Caco-2 (cell line): ENCODE results near the gene FAM13A. TPM values are rescaled to one million over a fixed set of nuclear protein-coding genes. Genes with fewer than 3 reads are reported as not detected.

Experiments
- BruUV-seq: library from RNA; stranded (reverse); fragments of 400-500 nt; replicated peaks from 2 replicates; lab custom pipeline; 2021; lab: Mats Ljungman, UMichigan
- CTCF ChIA-PET: fragments of 300-600 bp; sonication (Branson Sonifier 250); formaldehyde crosslinking; loops from one replicate; lab custom pipeline; 2022; ENCODE audit warnings: antibody characterized with exemption; lab: Charles Lee
- POLR2A ChIA-PET: fragments of 300-600 bp; sonication (Branson Sonifier 250); formaldehyde crosslinking; loops from one replicate; lab custom pipeline; 2022; ENCODE audit warnings: antibody characterized with exemption; lab: Charles Lee
- DNase-seq, 2 experiments: peaks; one replicate each; pipeline versions ENCODE4 v3.0.0 to v3.0.0-alpha.2; 2020 to 2022
- H3K27me3 ChIP-seq: replicated peaks from 2 replicates; pipeline ENCODE4 v1.6.0; 2011; ENCODE audit warnings: low read length; ENCODE audit not compliant: control insufficient read depth, insufficient read depth
- H3K36me3 ChIP-seq: 2 replicates; pipeline ENCODE4 v1.5.1; 2011; ENCODE audit warnings: low read length; ENCODE audit not compliant: control insufficient read depth, insufficient read depth
- H3K4me1 ChIP-seq: fragments of 250-450 bp; sonication (Bioruptor Pico); 2 replicates; pipeline ENCODE4 v1.5.1; 2020; ENCODE audit warnings: mild to moderate bottlenecking
- H3K4me3 ChIP-seq: 2 replicates; pipeline ENCODE4 v1.5.1; 2011; ENCODE audit warnings: low read depth, mild to moderate bottlenecking, control low read depth, low read length
- H3K9me3 ChIP-seq: fragments of 250-450 bp; sonication (Bioruptor Pico); 2 replicates; pipeline ENCODE4 v1.5.1; 2020; ENCODE audit warnings: mild to moderate bottlenecking, moderate library complexity
- H3K27ac Mint-ChIP-seq: one replicate; pipeline ENCODE4 v1.8.0; 2022; ENCODE audit warnings: mixed read lengths; ENCODE audit not compliant: unreplicated experiment
- H3K27me3 Mint-ChIP-seq: one replicate; pipeline ENCODE4 v1.8.0; 2022; ENCODE audit warnings: mixed read lengths; ENCODE audit not compliant: insufficient read depth, unreplicated experiment
- H3K36me3 Mint-ChIP-seq: one replicate; pipeline ENCODE4 v1.8.0; 2022; ENCODE audit warnings: mild to moderate bottlenecking, mixed read lengths; ENCODE audit not compliant: insufficient read depth, unreplicated experiment
- H3K4me1 Mint-ChIP-seq: one replicate; pipeline ENCODE4 v1.8.0; 2022; ENCODE audit warnings: low read depth, mixed read lengths; ENCODE audit not compliant: unreplicated experiment
- H3K4me3 Mint-ChIP-seq: one replicate; pipeline ENCODE4 v1.8.0; 2022; ENCODE audit warnings: mild to moderate bottlenecking, moderate library complexity, mixed read lengths; ENCODE audit not compliant: unreplicated experiment
- H3K9me3 Mint-ChIP-seq: one replicate; pipeline ENCODE4 v1.8.0; 2022; ENCODE audit warnings: mixed read lengths; ENCODE audit not compliant: unreplicated experiment
- intact Hi-C: fragments of 100-400 bp; cut with micrococcal nuclease; formaldehyde crosslinking; loops from one replicate; pipeline ENCODE4 v1.10.0; 2022; ENCODE audit not compliant: unreplicated experiment
- total RNA-seq: library from RNA; stranded (reverse); gene quantifications from 2 replicates; pipeline ENCODE4 v1.2.3, GENCODE V29; 2022
- TF ChIP-seq, protein P1 (sequence below), 2 experiments: fragments of 200-600 bp in 1 of 2; IDR thresholded peaks; 1 replicate in 1 of 2; 2 replicates in 1 of 2; pipeline versions ENCODE4 v1.5.1 to v1.8.0; 2011 to 2022; ENCODE audit warnings: antibody characterized with exemption in 1 of 2, control low read depth in 1 of 2, inconsistent platforms in 1 of 2, low read depth in 1 of 2, low read length in 1 of 2, mild to moderate bottlenecking in 1 of 2, moderate library complexity in 1 of 2; ENCODE audit not compliant: insufficient read depth in 1 of 2, severe bottlenecking in 1 of 2, unreplicated experiment in 1 of 2

The FAM13A gene
- total RNA-seq, 1 experiment from 2014 or later = 11.0 TPM

DNA sequence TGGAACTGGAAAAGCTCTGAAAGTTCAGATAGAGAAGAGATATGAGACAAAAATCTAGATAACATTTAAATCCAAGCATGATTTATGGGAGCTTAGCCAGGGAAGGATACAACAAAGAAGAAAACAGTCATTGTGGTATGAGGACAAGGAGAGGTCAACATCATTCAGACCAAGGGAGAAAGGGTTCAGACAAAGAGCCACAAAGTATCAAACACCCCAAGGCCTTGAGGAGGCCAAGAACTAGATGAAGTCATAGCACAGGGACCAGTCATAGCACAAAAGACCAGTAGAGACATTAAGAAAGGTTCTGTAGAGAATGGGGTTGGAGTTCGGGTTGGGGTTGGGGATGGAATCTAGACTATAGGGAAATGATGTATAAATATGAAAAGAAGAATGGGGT lies 282.0 kb downstream of the FAM13A start:
- H3K27me3 Mint-ChIP-seq = no peaks in the 10 kb centered on the region
- Histone ChIP-seq H3K4me3 (no peak overlapping the region), H3K9me3 (no peaks in the 10 kb centered on the region), H3K27me3 (no peaks in the 10 kb centered on the region), H3K4me1 (no peaks in the 10 kb centered on the region), H3K36me3 (no peaks in the 10 kb centered on the region)
- BruUV-seq = no TSS peak
- TF ChIP-seq, protein P1, sequence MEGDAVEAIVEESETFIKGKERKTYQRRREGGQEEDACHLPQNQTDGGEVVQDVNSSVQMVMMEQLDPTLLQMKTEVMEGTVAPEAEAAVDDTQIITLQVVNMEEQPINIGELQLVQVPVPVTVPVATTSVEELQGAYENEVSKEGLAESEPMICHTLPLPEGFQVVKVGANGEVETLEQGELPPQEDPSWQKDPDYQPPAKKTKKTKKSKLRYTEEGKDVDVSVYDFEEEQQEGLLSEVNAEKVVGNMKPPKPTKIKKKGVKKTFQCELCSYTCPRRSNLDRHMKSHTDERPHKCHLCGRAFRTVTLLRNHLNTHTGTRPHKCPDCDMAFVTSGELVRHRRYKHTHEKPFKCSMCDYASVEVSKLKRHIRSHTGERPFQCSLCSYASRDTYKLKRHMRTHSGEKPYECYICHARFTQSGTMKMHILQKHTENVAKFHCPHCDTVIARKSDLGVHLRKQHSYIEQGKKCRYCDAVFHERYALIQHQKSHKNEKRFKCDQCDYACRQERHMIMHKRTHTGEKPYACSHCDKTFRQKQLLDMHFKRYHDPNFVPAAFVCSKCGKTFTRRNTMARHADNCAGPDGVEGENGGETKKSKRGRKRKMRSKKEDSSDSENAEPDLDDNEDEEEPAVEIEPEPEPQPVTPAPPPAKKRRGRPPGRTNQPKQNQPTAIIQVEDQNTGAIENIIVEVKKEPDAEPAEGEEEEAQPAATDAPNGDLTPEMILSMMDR (IDR thresholded peaks at IDR 0.05; ENCODE audit: insufficient read depth in 1 of 2, low read depth in 1 of 2, low read length in 1 of 2, severe bottlenecking in 1 of 2, unreplicated experiment in 1 of 2) = no peak
- H3K4me1 Mint-ChIP-seq = no peaks in the 10 kb centered on the region
- intact Hi-C loops = no loop called here
- H3K9me3 Mint-ChIP-seq = no peaks in the 10 kb centered on the region
- ChIA-PET POLR2A (no interaction called here), CTCF (no interaction called here)
- DNase-seq = no peak
- H3K27ac Mint-ChIP-seq = no peak overlapping the region
- no peak overlapping the region for H3K4me3 Mint-ChIP-seq
- H3K36me3 Mint-ChIP-seq = no peaks in the 10 kb centered on the region

GRCh38 chr4:88771883-88772450 lies 285.0 kb downstream of the FAM13A start:
- Mint-ChIP-seq H3K4me1 (no peaks in the 10 kb centered on the region), H3K27me3 (no peaks in the 10 kb centered on the region), H3K36me3 (no peaks in the 10 kb centered on the region), H3K4me3 (no peak overlapping the region), H3K27ac (no peak overlapping the region), H3K9me3 (no peaks in the 10 kb centered on the region)
- TF ChIP-seq, protein P1 (IDR thresholded peaks at IDR 0.05; ENCODE audit: insufficient read depth in 1 of 2, low read depth in 1 of 2, low read length in 1 of 2, severe bottlenecking in 1 of 2, unreplicated experiment in 1 of 2) = no peak
- H3K9me3 ChIP-seq = no peaks in the 10 kb centered on the region
- CTCF ChIA-PET = no interaction called here
- H3K4me1 ChIP-seq = no peaks in the 10 kb centered on the region
- DNase-seq = no peak
- POLR2A ChIA-PET = no interaction called here
- no TSS peak for BruUV-seq
- no peaks in the 10 kb centered on the region for H3K36me3 ChIP-seq
- no peaks in the 10 kb centered on the region for H3K27me3 ChIP-seq
- no peak overlapping the region for H3K4me3 ChIP-seq
- intact Hi-C loops = no loop called here

GRCh38 chr4:88765729-88766128 lies 291.3 kb downstream of the FAM13A start:
- intact Hi-C loops = no loop called here
- BruUV-seq = no TSS peak
- H3K27me3 ChIP-seq = no peaks in the 10 kb centered on the region
- H3K9me3 ChIP-seq = no peaks in the 10 kb centered on the region
- Mint-ChIP-seq H3K4me1 (no peaks in the 10 kb centered on the region), H3K36me3 (no peaks in the 10 kb centered on the region), H3K27ac (no peak overlapping the region), H3K27me3 (no peaks in the 10 kb centered on the region), H3K9me3 (no peaks in the 10 kb centered on the region), H3K4me3 (no peak overlapping the region)
- ChIA-PET CTCF (no interaction called here), POLR2A (no interaction called here)
- DNase-seq = no peak
- H3K36me3 ChIP-seq = no peaks in the 10 kb centered on the region; the same call in 1 of the 2 replicates
- H3K4me1 ChIP-seq = no peaks in the 10 kb centered on the region
- TF ChIP-seq, protein P1 (IDR thresholded peaks at IDR 0.05; ENCODE audit: insufficient read depth in 1 of 2, low read depth in 1 of 2, low read length in 1 of 2, severe bottlenecking in 1 of 2, unreplicated experiment in 1 of 2) = no peak
- no peak overlapping the region for H3K4me3 ChIP-seq
